H1 (cell line): ENCODE results near the gene NEDD4L.

Experiments used
- BACH1 ChIP-seq: IDR thresholded peaks from 2 replicates; pipeline ENCODE4 v1.6.1; 2012; ENCODE audit warnings: low read length, improper control_type of control experiment
- CHD1 ChIP-seq: IDR thresholded peaks from 2 replicates; pipeline ENCODE4 v1.6.1; 2012; ENCODE audit warnings: low read depth, low read length, improper control_type of control experiment
- EP300 ChIP-seq, 2 experiments: IDR thresholded peaks; 1 replicate in 1 of 2; 2 replicates in 1 of 2; pipeline ENCODE4 v1.6.1; 2011 to 2012; ENCODE audit warnings: low read depth in 2 of 2, low read length in 2 of 2, mild to moderate bottlenecking in 2 of 2, borderline replicate concordance in 1 of 2, inconsistent platforms in 1 of 2, moderate library complexity in 1 of 2
- POLR2A ChIP-seq, 2 experiments: IDR thresholded peaks; 1 replicate in 1 of 2; 2 replicates in 1 of 2; pipeline ENCODE4 v1.6.1; 2011; ENCODE audit warnings: low read depth in 2 of 2, low read length in 2 of 2, mild to moderate bottlenecking in 2 of 2; ENCODE audit errors: control extremely low read depth in 1 of 2
- POLR2AphosphoS5 ChIP-seq: IDR thresholded peaks from 2 replicates; pipeline ENCODE4 v1.6.1; 2011; ENCODE audit warnings: low read depth, low read length
- RFX5 ChIP-seq: IDR thresholded peaks from 2 replicates; pipeline ENCODE4 v1.6.1; 2011; ENCODE audit warnings: low read depth, low read length, improper control_type of control experiment, borderline replicate concordance
- RNF2 ChIP-seq: fragments of 200-900, 300-1000 bp; sonication (generic); IDR thresholded peaks from 2 replicates; pipeline ENCODE4 v1.7.1; 2016; ENCODE audit warnings: borderline replicate concordance, low read depth, mild to moderate bottlenecking, antibody characterized with exemption, low read length; ENCODE audit not compliant: poor library complexity, severe bottlenecking; ENCODE audit errors: missing control alignments
- TBP ChIP-seq: IDR thresholded peaks from 2 replicates; pipeline ENCODE4 v1.6.1; 2011; ENCODE audit warnings: low read depth, low read length, improper control_type of control experiment
- TCF12 ChIP-seq: IDR thresholded peaks from 2 replicates; pipeline ENCODE4 v1.6.1; 2011; ENCODE audit warnings: low read depth, mild to moderate bottlenecking, low read length

DNA sequence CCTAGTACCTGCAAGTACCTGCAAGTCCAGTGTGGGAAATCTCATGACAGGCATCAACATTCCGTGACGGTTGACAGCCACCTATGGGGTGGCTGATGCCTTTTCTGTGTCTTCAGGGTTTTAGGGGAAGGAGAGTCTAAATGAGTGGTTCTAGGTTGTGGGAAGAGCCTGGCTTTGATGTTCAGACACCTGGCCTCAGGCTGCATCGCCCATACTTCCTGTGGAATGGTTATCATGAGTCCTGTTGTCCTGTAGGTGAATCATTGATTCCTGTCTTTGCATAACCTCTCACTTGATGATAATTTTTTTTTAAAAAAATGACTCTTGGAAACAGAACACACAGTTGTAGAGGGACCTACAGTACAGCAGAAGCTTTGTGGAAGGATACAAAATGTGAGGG, 108.9 kb downstream of the NEDD4L start:
- TF ChIP-seq TCF12 (no peak), RNF2 (no peak), POLR2AphosphoS5 (no peak), CHD1 (no peak), POLR2A (IDR thresholded peaks at IDR 0.05; ENCODE audit: control extremely low read depth in 1 of 2, low read depth in 2 of 2, low read length in 2 of 2) (no peak), EP300 (IDR thresholded peaks at IDR 0.05; ENCODE audit: borderline replicate concordance in 1 of 2, low read depth in 2 of 2, low read length in 2 of 2) (no peak), TBP (no peak), BACH1 (no peak), RFX5 (no peak)
